D341Med (cell line): Measurements from ENCODE around the gene MED13.
"Not testable (repeated sequence)": the region's sequence is repeated elsewhere in the genome, so short reads cannot be mapped to it uniquely, and the experiment has no call there.

Source experiments
- DNase-seq: peaks from one replicate; pipeline ENCODE4 v3.0.0; 2012; ENCODE audit warnings: low spot score

MED13 gene

GRCh38 chr17:61996916-61997605 is 68.0 kb downstream of the MED13 start:
- no peak for DNase-seq

- no peak for DNase-seq
Measured at GRCh38 chr17:61989509-61989908, 75.6 kb downstream of the MED13 start.

- no peak for DNase-seq
Measured at GRCh38 chr17:61986898-61987297, 78.2 kb downstream of the MED13 start.

GRCh38 chr17:61984821-61985220 is 80.3 kb downstream of the MED13 start:
- no peak for DNase-seq

DNA sequence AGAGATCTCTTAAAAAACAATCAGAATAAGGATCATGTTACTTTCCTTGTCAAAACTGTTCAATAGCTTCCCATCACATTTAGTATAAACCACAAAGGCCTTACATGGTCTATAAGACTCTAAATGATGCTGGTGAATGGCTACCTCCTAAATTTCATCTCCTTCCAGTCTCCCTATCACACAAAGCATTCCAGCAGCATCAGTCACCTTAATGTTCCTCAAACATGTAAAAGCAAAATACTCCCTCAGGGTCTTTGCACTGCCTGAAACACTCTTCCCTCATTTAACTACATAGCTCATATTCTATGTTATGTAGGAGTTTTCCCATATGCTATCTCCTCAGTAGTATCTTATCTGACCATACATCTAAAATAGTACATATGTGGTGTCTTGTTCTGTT is 83.8 kb downstream of the MED13 start:
- no peak for DNase-seq

- no peak for DNase-seq
Measured at GRCh38 chr17:61980535-61980934, 84.5 kb downstream of the MED13 start.

GRCh38 chr17:61974115-61974514 is 91.0 kb downstream of the MED13 start:
- no peak for DNase-seq

DNA sequence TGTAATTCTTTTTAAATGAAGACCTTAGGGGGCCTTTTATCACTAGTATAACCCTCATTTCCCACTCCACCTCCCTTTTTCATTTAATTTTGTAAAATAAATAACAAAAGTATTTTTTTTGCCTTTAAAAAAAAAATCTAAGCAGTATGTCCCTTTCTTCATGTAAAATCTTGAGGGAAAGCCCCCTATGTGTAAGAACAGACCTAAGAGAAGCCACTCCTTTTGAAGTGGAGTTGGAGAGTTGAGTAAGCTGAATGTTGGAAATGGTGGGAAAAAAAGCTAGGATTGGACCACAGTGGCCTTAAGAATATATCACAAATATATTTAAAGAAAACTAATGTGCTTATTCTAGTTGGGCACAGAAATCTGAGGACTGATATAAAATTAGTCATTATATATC is 92.8 kb downstream of the MED13 start:
- no peak for DNase-seq

- no peak for DNase-seq
Measured at GRCh38 chr17:61970030-61970429, 95.0 kb downstream of the MED13 start.

GRCh38 chr17:61968757-61969156 is 96.3 kb downstream of the MED13 start:
- DNase-seq = no peak

- DNase-seq = no peak
Measured at GRCh38 chr17:61967729-61968128, 97.3 kb downstream of the MED13 start.

GRCh38 chr17:61966191-61966590 is 98.9 kb downstream of the MED13 start:
- DNase-seq = no peak

- no peak for DNase-seq
Measured at GRCh38 chr17:61955619-61956018, 109.5 kb downstream of the MED13 start.

- no peak for DNase-seq
Measured at GRCh38 chr17:61947367-61948078, 117.6 kb downstream of the MED13 start.

DNA sequence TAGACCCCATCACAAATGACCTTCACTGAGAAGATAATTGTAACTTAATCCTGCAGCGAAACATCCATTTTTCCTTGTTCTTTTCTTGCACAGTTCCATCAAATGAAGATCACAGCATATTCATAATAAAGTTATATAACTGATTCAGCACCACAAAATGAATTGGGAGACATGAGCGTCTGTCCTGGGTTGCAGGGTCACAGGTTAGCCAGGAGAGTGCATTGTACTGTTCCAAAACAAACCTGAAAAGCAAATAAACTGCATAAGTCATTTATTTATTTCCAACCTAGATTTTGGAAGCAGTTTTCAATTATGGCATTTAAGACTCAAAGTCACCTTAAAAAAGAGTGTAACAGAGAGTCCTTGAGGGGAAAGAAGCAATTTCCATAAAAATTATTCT is 118.7 kb downstream of the MED13 start:
- DNase-seq = no peak

DNA sequence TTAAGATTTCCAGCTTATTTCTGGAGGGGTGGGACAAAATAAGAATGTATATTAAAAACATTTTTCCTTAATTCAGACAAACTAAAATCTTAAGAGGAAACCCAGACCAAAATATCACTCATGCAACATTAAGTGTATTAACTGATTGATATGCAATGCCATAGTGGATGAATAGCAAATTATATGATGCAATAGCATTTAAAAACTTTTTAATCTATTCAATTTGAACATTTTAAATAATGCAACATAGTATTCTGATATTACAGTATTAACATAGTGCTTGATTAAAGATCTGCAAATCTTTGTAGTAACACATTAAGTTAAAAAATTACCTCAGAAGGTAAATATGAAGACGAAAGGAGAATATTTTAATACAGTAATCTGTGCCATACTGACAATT is 122.0 kb downstream of the MED13 start:
- DNase-seq = no peak

- DNase-seq = no peak
Measured at GRCh38 chr17:61942085-61942484, 123.0 kb downstream of the MED13 start.

DNA sequence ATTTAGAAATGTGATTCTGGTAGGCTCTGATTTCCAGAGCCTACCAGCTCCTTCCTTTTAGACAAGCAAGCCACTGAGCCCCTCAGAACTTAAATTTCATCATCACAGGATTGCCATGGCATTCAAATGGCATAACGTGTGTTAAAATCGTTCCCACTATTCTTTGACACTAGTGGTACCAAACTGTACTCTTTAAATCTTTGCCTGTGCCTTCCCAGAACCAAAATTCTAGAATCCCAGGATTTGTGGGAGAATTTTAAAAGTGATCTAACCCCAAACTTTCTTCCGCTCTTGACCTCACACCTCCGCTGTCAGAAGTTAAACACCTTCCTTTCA is 137.0 kb downstream of the MED13 start:
- DNase-seq = no peak

GRCh38 chr17:61927208-61928100 is 137.6 kb downstream of the MED13 start, which contains the start of gene INTS2:
TSS of gene INTS2 (minus strand) at chr17:61927982. CDS start at chr17:61926644, 1,338 bp downstream.
- peak; percentile 98 for DNase-seq

- DNase-seq = no peak
Measured at GRCh38 chr17:61926826-61927207, 138.3 kb downstream of the MED13 start.

GRCh38 chr17:61915162-61915561 is 149.9 kb downstream of the MED13 start:
- DNase-seq = not testable (repeated sequence)

- no peak for DNase-seq
Measured at GRCh38 chr17:61908292-61909037, 156.6 kb downstream of the MED13 start.
